K562 (cell line): ENCODE results near the gene CREM. TPM values are rescaled to one million over a fixed set of nuclear protein-coding genes. Genes with fewer than 3 reads are reported as not detected.

ENCODE experiments used
- ATAC-seq: fragments of 200-7000 bp; cut with Tn5 transposase; 3 replicates; pipeline ENCODE4 v1.9.1; 2020; ENCODE audit warnings: moderate library complexity
- BruUV-seq: library from RNA; stranded (reverse); fragments of 400-500 nt; replicated peaks from 2 replicates; lab custom pipeline; 2021; lab: Mats Ljungman, UMichigan
- CTCF ChIA-PET: fragments of 300-600 bp; formaldehyde crosslinking; extraction: SDS; loops from one replicate; lab custom pipeline; 2021; ENCODE audit warnings: low intra/inter-chr PET ratio; lab: Yijun Ruan, JAX
- POLR2A ChIA-PET: fragments of 300-600, 350-650 bp; sonication (Branson Sonifier 250); formaldehyde crosslinking; extraction: SDS; loops from one replicate; lab custom pipeline; 2021; ENCODE audit warnings: antibody characterized with exemption, inconsistent platforms; lab: Yijun Ruan, JAX
- DNase-seq, 4 experiments: peaks; one replicate each; pipeline versions ENCODE4 v3.0.0 to v3.0.0-alpha.2; 2011 to 2018; ENCODE audit warnings: low spot score in 3 of 4, mixed read lengths in 3 of 4; ENCODE audit errors: extremely low read depth in 1 of 4
- FAIRE-seq: peaks from 2 replicates; lab custom pipeline; 2011; peaks lifted over from hg19 to GRCh38; lab: Jason Lieb, UNC
- H2AFZ ChIP-seq: 2 replicates; pipeline ENCODE4 v1.6.0; 2011; ENCODE audit warnings: low read depth, low read length, control low read depth, inconsistent platforms
- H3K27ac ChIP-seq: fragments of 200-600 bp; 3 replicates; pipeline ENCODE4 v1.8.0; 2011; ENCODE audit warnings: low read depth, mild to moderate bottlenecking, control low read depth, inconsistent platforms, low read length, moderate library complexity, mixed read lengths; ENCODE audit errors: extremely low read depth
- H3K27me3 ChIP-seq, 2 experiments: fragments of 300-600 bp in 1 of 2; 2 replicates in 1 of 2; 3 replicates in 1 of 2; pipeline versions ENCODE4 v1.6.0 to v1.8.0; 2011; ENCODE audit warnings: inconsistent platforms in 2 of 2, low read length in 2 of 2, mild to moderate bottlenecking in 1 of 2, mixed read lengths in 1 of 2, moderate library complexity in 1 of 2; ENCODE audit not compliant: control insufficient read depth in 2 of 2, insufficient read depth in 2 of 2
- H3K36me3 ChIP-seq: fragments of 300-600 bp; 3 replicates; pipeline ENCODE4 v1.8.0; 2011; ENCODE audit warnings: mild to moderate bottlenecking, low read length, inconsistent platforms; ENCODE audit not compliant: control insufficient read depth, insufficient read depth
- H3K4me1 ChIP-seq, 2 experiments: fragments of 200-600 bp in 1 of 2; replicated peaks in 1 of 2; 2 replicates in 1 of 2; 3 replicates in 1 of 2; pipeline versions ENCODE4 v1.5.1 to v1.8.0; 2011; ENCODE audit warnings: inconsistent platforms in 2 of 2, low read length in 2 of 2, mild to moderate bottlenecking in 1 of 2, mixed read lengths in 1 of 2, moderate library complexity in 1 of 2; ENCODE audit not compliant: control insufficient read depth in 2 of 2, insufficient read depth in 2 of 2
- H3K4me2 ChIP-seq: 2 replicates; pipeline ENCODE4 v1.6.1; 2011; ENCODE audit warnings: low read length, control low read depth, inconsistent platforms, mixed read lengths; ENCODE audit not compliant: insufficient read depth
- H3K4me3 ChIP-seq: fragments of 200-600 bp; sonication (generic), shearing (Covaris generic); 2 replicates; pipeline ENCODE4 v1.5.1; 2016; ENCODE audit warnings: control low read depth, inconsistent platforms
- H3K79me2 ChIP-seq: fragments of 200-600 bp; 3 replicates; pipeline ENCODE4 v1.8.0; 2011; ENCODE audit warnings: low read length, inconsistent platforms; ENCODE audit not compliant: control insufficient read depth, insufficient read depth
- H3K9ac ChIP-seq, 2 experiments: 2 replicates each; pipeline versions ENCODE4 v1.6.0 to v1.6.1; 2011; ENCODE audit warnings: low read depth in 2 of 2, low read length in 2 of 2, control low read depth in 1 of 2, inconsistent platforms in 1 of 2, mild to moderate bottlenecking in 1 of 2, mixed read lengths in 1 of 2; ENCODE audit not compliant: insufficient read depth in 1 of 2
- H3K9me1 ChIP-seq: one replicate; pipeline ENCODE4 v1.6.0; 2011; ENCODE audit warnings: inconsistent platforms, mild to moderate bottlenecking, low read length, moderate library complexity; ENCODE audit not compliant: control insufficient read depth, insufficient read depth
- H3K9me3 ChIP-seq: replicated peaks from 2 replicates; pipeline ENCODE4 v1.5.1; 2011; ENCODE audit warnings: low read depth, low read length, inconsistent platforms; ENCODE audit not compliant: control insufficient read depth, insufficient read depth
- H4K20me1 ChIP-seq: replicated peaks from 2 replicates; pipeline ENCODE4 v1.6.1; 2011; ENCODE audit warnings: low read length, inconsistent platforms, mixed read lengths; ENCODE audit not compliant: control insufficient read depth, insufficient read depth
- FOXO4 ChIP-seq: fragments of 450-650 bp; formaldehyde crosslinking; IDR thresholded peaks from 2 replicates; pipeline ENCODE4 v1.4.0; 2020; ENCODE audit warnings: mild to moderate bottlenecking, moderate library complexity
- MECOM ChIP-seq: fragments of 250-450 bp; sonication (Bioruptor Pico); IDR thresholded peaks from 2 replicates; pipeline ENCODE4 v1.8.0; 2022; ENCODE audit warnings: inconsistent platforms
- SPI1 ChIP-seq: IDR thresholded peaks from 2 replicates; pipeline ENCODE4 v1.6.1; 2011; ENCODE audit warnings: low read depth, low read length, control low read depth, borderline replicate concordance
- WGBS: fragments of 100-300 bp; shearing (Covaris generic); methylation state at CpG from one replicate; pipeline ENCODE4 v1.1.6; 2016; ENCODE audit warnings: low coverage, mixed read lengths; ENCODE audit not compliant: insufficient coverage; ENCODE audit errors: missing lambda C conversion rate; 5-methylcytosine and 5-hydroxymethylcytosine counted together
- in situ Hi-C: fragments of 300-500 bp; cut with MboI; formaldehyde crosslinking; loops from 4 replicates; pipeline ENCODE4 v1.15.0; 2018; ENCODE audit warnings: inconsistent platforms, mixed read lengths
- intact Hi-C: fragments of 100-400 bp; cut with micrococcal nuclease; formaldehyde crosslinking; loops from 2 replicates; pipeline ENCODE4 v1.14.2; 2022
- polyA plus RNA-seq, 8 experiments: library from polyadenylated mRNA; depleted of rRNA in 4 of 8; stranded (reverse) in 5 of 8; unstranded in 3 of 8; fragments of >200 nt; fragmentation: Nextera tagmentation in 2 of 8; fragmentation: Illumina TruSeq in 1 of 8; extraction: Ambion mirVana in 2 of 8; extraction: Trizol in 1 of 8; gene quantifications; 2 replicates each; pipeline versions ENCODE4 v1.2.1 to v1.2.3, GENCODE V29; 2011 to 2014; ENCODE audit warnings: inconsistent platforms in 1 of 8, missing spikeins in 1 of 8
- total RNA-seq, 7 experiments: library from RNA; depleted of rRNA in 6 of 7; stranded (reverse); fragments of >200 nt in 6 of 7; fragmentation: Illumina TruSeq in 2 of 7; extraction: Trizol in 2 of 7; gene quantifications; 2 replicates each; pipeline versions ENCODE4 v1.2.1 to v1.2.3, GENCODE V29; 2011 to 2021; ENCODE audit warnings: low replicate concordance in 1 of 7
- TF ChIP-seq, protein P1 (sequence below): fragments of 450-650 bp; IDR thresholded peaks from 2 replicates; pipeline ENCODE4 v1.6.1; 2018; ENCODE audit not compliant: partially characterized antibody
- TF ChIP-seq, protein P2 (sequence below): fragments of 250-450 bp; sonication (Bioruptor Pico); IDR thresholded peaks from 2 replicates; pipeline ENCODE4 v1.5.0; 2021

The CREM gene
- total and polyA plus RNA-seq, 9 of the 15 experiments (the other 6 are each of a cell fraction or from before 2014, with no cell fraction given), result 39.1 to 70.2 (median 48.3) TPM

GRCh38 chr10:35208949-35209613, 82.4 kb downstream of the CREM start:
- no peak overlapping the region for H2AFZ ChIP-seq
- no peaks in the 10 kb centered on the region for H4K20me1 ChIP-seq
- H3K9me1 ChIP-seq, result no peaks in the 10 kb centered on the region
- no peak overlapping the region for H3K9ac ChIP-seq
- CTCF ChIA-PET, result interaction anchor here (0.6 kb wide), 1 partner anchor 263 kb away, joined by 4 read pairs; no protein-coding TSS in a partner anchor
- 0 out of 2 replicates have a peak, but pooled peaks have one; percentile 4 for TF ChIP-seq SPI1
- TF ChIP-seq, protein P1, sequence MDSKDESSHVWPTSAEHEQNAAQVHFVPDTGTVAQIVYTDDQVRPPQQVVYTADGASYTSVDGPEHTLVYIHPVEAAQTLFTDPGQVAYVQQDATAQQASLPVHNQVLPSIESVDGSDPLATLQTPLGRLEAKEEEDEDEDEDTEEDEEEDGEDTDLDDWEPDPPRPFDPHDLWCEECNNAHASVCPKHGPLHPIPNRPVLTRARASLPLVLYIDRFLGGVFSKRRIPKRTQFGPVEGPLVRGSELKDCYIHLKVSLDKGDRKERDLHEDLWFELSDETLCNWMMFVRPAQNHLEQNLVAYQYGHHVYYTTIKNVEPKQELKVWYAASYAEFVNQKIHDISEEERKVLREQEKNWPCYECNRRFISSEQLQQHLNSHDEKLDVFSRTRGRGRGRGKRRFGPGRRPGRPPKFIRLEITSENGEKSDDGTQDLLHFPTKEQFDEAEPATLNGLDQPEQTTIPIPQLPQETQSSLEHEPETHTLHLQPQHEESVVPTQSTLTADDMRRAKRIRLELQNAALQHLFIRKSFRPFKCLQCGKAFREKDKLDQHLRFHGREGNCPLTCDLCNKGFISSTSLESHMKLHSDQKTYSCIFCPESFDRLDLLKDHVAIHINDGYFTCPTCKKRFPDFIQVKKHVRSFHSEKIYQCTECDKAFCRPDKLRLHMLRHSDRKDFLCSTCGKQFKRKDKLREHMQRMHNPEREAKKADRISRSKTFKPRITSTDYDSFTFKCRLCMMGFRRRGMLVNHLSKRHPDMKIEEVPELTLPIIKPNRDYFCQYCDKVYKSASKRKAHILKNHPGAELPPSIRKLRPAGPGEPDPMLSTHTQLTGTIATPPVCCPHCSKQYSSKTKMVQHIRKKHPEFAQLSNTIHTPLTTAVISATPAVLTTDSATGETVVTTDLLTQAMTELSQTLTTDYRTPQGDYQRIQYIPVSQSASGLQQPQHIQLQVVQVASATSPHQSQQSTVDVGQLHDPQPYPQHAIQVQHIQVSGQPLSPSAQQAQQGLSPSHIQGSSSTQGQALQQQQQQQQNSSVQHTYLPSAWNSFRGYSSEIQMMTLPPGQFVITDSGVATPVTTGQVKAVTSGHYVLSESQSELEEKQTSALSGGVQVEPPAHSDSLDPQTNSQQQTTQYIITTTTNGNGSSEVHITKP, result peak; percentile 14
- TF ChIP-seq MECOM (CRISPR knock-in tag), result no peak
- TF ChIP-seq, protein P2, sequence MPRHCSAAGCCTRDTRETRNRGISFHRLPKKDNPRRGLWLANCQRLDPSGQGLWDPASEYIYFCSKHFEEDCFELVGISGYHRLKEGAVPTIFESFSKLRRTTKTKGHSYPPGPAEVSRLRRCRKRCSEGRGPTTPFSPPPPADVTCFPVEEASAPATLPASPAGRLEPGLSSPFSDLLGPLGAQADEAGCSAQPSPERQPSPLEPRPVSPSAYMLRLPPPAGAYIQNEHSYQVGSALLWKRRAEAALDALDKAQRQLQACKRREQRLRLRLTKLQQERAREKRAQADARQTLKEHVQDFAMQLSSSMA, result no peak
- TF ChIP-seq FOXO4, result no peak
- BruUV-seq, result no TSS peak
- no peak for DNase-seq
- no peak overlapping the region for H3K27ac ChIP-seq
- H3K36me3 ChIP-seq, result peaks cover 6% of the 10 kb centered on the region; the same call in 1 of the 3 replicates
- peaks cover 5 to 6% of the 10 kb centered on the region in 2 experiments; a peak in 3 of 5 replicates for H3K4me1 ChIP-seq
- no peaks in the 10 kb centered on the region for H3K27me3 ChIP-seq
- H3K79me2 ChIP-seq, result peaks cover 3% of the 10 kb centered on the region; the same call in 1 of the 3 replicates
- intact Hi-C loops (no loop called here), in situ Hi-C loops (no loop called here)
- H3K9me3 ChIP-seq, result no peaks in the 10 kb centered on the region
- H3K4me3 ChIP-seq, result no peak overlapping the region
- no peak overlapping the region for H3K4me2 ChIP-seq
- ATAC-seq, result no peak
- 82% methylated on average over 7 of the region's 7 CpGs for WGBS
- POLR2A ChIA-PET, result interaction anchor here (0.6 kb wide), 1 partner anchor 178 kb away, joined by 3 read pairs; no protein-coding TSS in a partner anchor
- no peak for FAIRE-seq
